Stimulated activated memory B cell treated with anti-CD40 and anti-IgM and Interleukin-4, amounts not matched to agents 10 μg/mL and 1 μg/mL and 100 μg/mL, for 72 hours (primary cell): ENCODE data around the gene RPL37A.

Source experiments
- ATAC-seq: fragments of 150-1000 bp; cut with Tn5 transposase; 2 replicates; pipeline ENCODE4 v1.10.0; 2021
- H3K27ac Mint-ChIP-seq: one replicate; pipeline ENCODE4 v1.8.0; 2022; ENCODE audit warnings: mild to moderate bottlenecking, mixed read lengths
- H3K27me3 Mint-ChIP-seq: one replicate; pipeline ENCODE4 v1.8.0; 2022; ENCODE audit warnings: mixed read lengths
- H3K36me3 Mint-ChIP-seq: one replicate; pipeline ENCODE4 v1.8.0; 2022; ENCODE audit warnings: mixed read lengths
- H3K4me1 Mint-ChIP-seq: one replicate; pipeline ENCODE4 v1.8.0; 2022; ENCODE audit warnings: mixed read lengths
- H3K4me3 Mint-ChIP-seq: one replicate; pipeline ENCODE4 v1.8.0; 2022; ENCODE audit warnings: mild to moderate bottlenecking, moderate library complexity, mixed read lengths
- H3K9me3 Mint-ChIP-seq: one replicate; pipeline ENCODE4 v1.8.0; 2022; ENCODE audit warnings: mixed read lengths

Gene RPL37A

GRCh38 chr2:216498379-216499352 is at the start of gene RPL37A:
TSS of gene RPL37A (plus strand) at chr2:216498844. CDS start at chr2:216498875, 31 bp downstream.
- Mint-ChIP-seq H3K4me3 (peak within 1 kb of the TSS; percentile 90), H3K4me1 (peaks cover 62% of the 10 kb centered on the region), H3K9me3 (no peaks in the 10 kb centered on the region), H3K36me3 (peaks cover 51% of the 10 kb centered on the region), H3K27me3 (no peaks in the 10 kb centered on the region), H3K27ac (peak within 1 kb of the TSS; percentile 97)
- peak; percentile 98 for ATAC-seq

GRCh38 chr2:216450346-216450745 is 48.3 kb upstream of the RPL37A start:
- Mint-ChIP-seq H3K4me1 (no peaks in the 10 kb centered on the region), H3K4me3 (no peak overlapping the region)

GRCh38 chr2:216450784-216451183 is 47.9 kb upstream of the RPL37A start:
- Mint-ChIP-seq H3K9me3 (peaks cover 7% of the 10 kb centered on the region), H3K27me3 (no peaks in the 10 kb centered on the region), H3K36me3 (peaks cover 85% of the 10 kb centered on the region), H3K27ac (no peak overlapping the region), H3K4me3 (no peak overlapping the region), H3K4me1 (no peaks in the 10 kb centered on the region)
- ATAC-seq: no peak

More at GRCh38 chr2:216450346-216450745, 48.3 kb upstream of the RPL37A start:
- no peak overlapping the region for H3K27ac Mint-ChIP-seq
- H3K9me3 Mint-ChIP-seq: peaks cover 7% of the 10 kb centered on the region
- no peaks in the 10 kb centered on the region for H3K27me3 Mint-ChIP-seq
- H3K36me3 Mint-ChIP-seq: peaks cover 85% of the 10 kb centered on the region
- ATAC-seq: no peak

- ATAC-seq: no peak
- no peaks in the 10 kb centered on the region for H3K4me1 Mint-ChIP-seq
- no peak overlapping the region for H3K27ac Mint-ChIP-seq
- no peaks in the 10 kb centered on the region for H3K27me3 Mint-ChIP-seq
- no peaks in the 10 kb centered on the region for H3K9me3 Mint-ChIP-seq
- peaks cover 66% of the 10 kb centered on the region for H3K36me3 Mint-ChIP-seq
- no peak overlapping the region for H3K4me3 Mint-ChIP-seq
These were observed 44.6 kb upstream of the RPL37A start for GRCh38 chr2:216453955-216454614.

GRCh38 chr2:216463148-216463547 is 35.5 kb upstream of the RPL37A start:
- Mint-ChIP-seq H3K4me3 (no peak overlapping the region), H3K27ac (no peak overlapping the region)

GRCh38 chr2:216464104-216464720 is 34.4 kb upstream of the RPL37A start:
- no peak for ATAC-seq
- Mint-ChIP-seq H3K27ac (no peak overlapping the region), H3K4me1 (no peaks in the 10 kb centered on the region), H3K36me3 (peaks cover 54% of the 10 kb centered on the region), H3K27me3 (no peaks in the 10 kb centered on the region), H3K4me3 (no peak overlapping the region), H3K9me3 (no peaks in the 10 kb centered on the region)

More at GRCh38 chr2:216463148-216463547, 35.5 kb upstream of the RPL37A start:
- H3K27me3 Mint-ChIP-seq: no peaks in the 10 kb centered on the region
- peaks cover 52% of the 10 kb centered on the region for H3K36me3 Mint-ChIP-seq
- no peaks in the 10 kb centered on the region for H3K4me1 Mint-ChIP-seq
- no peak for ATAC-seq
- H3K9me3 Mint-ChIP-seq: no peaks in the 10 kb centered on the region

GRCh38 chr2:216465579-216466195 is 33.0 kb upstream of the RPL37A start:
- H3K27me3 Mint-ChIP-seq: no peaks in the 10 kb centered on the region
- no peak for ATAC-seq
- H3K9me3 Mint-ChIP-seq: no peaks in the 10 kb centered on the region
- H3K27ac Mint-ChIP-seq: no peak overlapping the region
- H3K36me3 Mint-ChIP-seq: peaks cover 62% of the 10 kb centered on the region
- H3K4me3 Mint-ChIP-seq: no peak overlapping the region
- H3K4me1 Mint-ChIP-seq: no peaks in the 10 kb centered on the region

GRCh38 chr2:216467845-216468244 is 30.8 kb upstream of the RPL37A start:
- no peaks in the 10 kb centered on the region for H3K4me1 Mint-ChIP-seq
- H3K27ac Mint-ChIP-seq: no peak overlapping the region
- peaks cover 53% of the 10 kb centered on the region for H3K36me3 Mint-ChIP-seq
- no peak overlapping the region for H3K4me3 Mint-ChIP-seq
- no peak for ATAC-seq
- no peaks in the 10 kb centered on the region for H3K27me3 Mint-ChIP-seq
- H3K9me3 Mint-ChIP-seq: no peaks in the 10 kb centered on the region

- H3K9me3 Mint-ChIP-seq: no peaks in the 10 kb centered on the region
- no peaks in the 10 kb centered on the region for H3K27me3 Mint-ChIP-seq
- H3K36me3 Mint-ChIP-seq: peaks cover 39% of the 10 kb centered on the region
- no peak overlapping the region for H3K4me3 Mint-ChIP-seq
- no peak overlapping the region for H3K27ac Mint-ChIP-seq
- H3K4me1 Mint-ChIP-seq: peaks cover 3% of the 10 kb centered on the region
- no peak for ATAC-seq
These were observed 29.0 kb upstream of the RPL37A start for GRCh38 chr2:216469661-216470060.

- H3K4me1 Mint-ChIP-seq: peaks cover 15% of the 10 kb centered on the region
- H3K36me3 Mint-ChIP-seq: peaks cover 33% of the 10 kb centered on the region
- H3K9me3 Mint-ChIP-seq: no peaks in the 10 kb centered on the region
- H3K27me3 Mint-ChIP-seq: no peaks in the 10 kb centered on the region
- H3K27ac Mint-ChIP-seq: no peak overlapping the region
- no peak for ATAC-seq
- no peak overlapping the region for H3K4me3 Mint-ChIP-seq
These were observed 25.5 kb upstream of the RPL37A start for GRCh38 chr2:216473187-216473586.

- H3K36me3 Mint-ChIP-seq: peaks cover 35% of the 10 kb centered on the region
- H3K4me1 Mint-ChIP-seq: peaks cover 15% of the 10 kb centered on the region
- no peaks in the 10 kb centered on the region for H3K9me3 Mint-ChIP-seq
- peak overlapping the region; percentile 46 for H3K27ac Mint-ChIP-seq
- H3K4me3 Mint-ChIP-seq: peak overlapping the region; percentile 31
- peak; percentile 80 for ATAC-seq
- no peaks in the 10 kb centered on the region for H3K27me3 Mint-ChIP-seq
These were observed 23.5 kb upstream of the RPL37A start for GRCh38 chr2:216474925-216475670.

- Mint-ChIP-seq H3K27ac (peak overlapping the region; percentile 46), H3K36me3 (peaks cover 41% of the 10 kb centered on the region), H3K9me3 (no peaks in the 10 kb centered on the region), H3K4me1 (peaks cover 15% of the 10 kb centered on the region), H3K4me3 (no peak overlapping the region), H3K27me3 (no peaks in the 10 kb centered on the region)
- no peak for ATAC-seq
These were observed 22.9 kb upstream of the RPL37A start for GRCh38 chr2:216475767-216476166.

- Mint-ChIP-seq H3K36me3 (peaks cover 56% of the 10 kb centered on the region), H3K9me3 (no peaks in the 10 kb centered on the region), H3K27me3 (no peaks in the 10 kb centered on the region)
These were observed 21.2 kb upstream of the RPL37A start for GRCh38 chr2:216477283-216478035.

GRCh38 chr2:216478151-216478550 is 20.5 kb upstream of the RPL37A start:
- peaks cover 15% of the 10 kb centered on the region for H3K4me1 Mint-ChIP-seq
- no peak overlapping the region for H3K4me3 Mint-ChIP-seq
- H3K9me3 Mint-ChIP-seq: no peaks in the 10 kb centered on the region
- peaks cover 63% of the 10 kb centered on the region for H3K36me3 Mint-ChIP-seq
- ATAC-seq: no peak
- no peak overlapping the region for H3K27ac Mint-ChIP-seq
- H3K27me3 Mint-ChIP-seq: no peaks in the 10 kb centered on the region

More at GRCh38 chr2:216477283-216478035, 21.2 kb upstream of the RPL37A start:
- Mint-ChIP-seq H3K27ac (no peak overlapping the region), H3K4me1 (peaks cover 15% of the 10 kb centered on the region), H3K4me3 (no peak overlapping the region)
- ATAC-seq: no peak
